WERI-Rb-1 (cell line): ENCODE data around the gene RPTOR.

Experiments
- DNase-seq: peaks from one replicate; pipeline ENCODE4 v3.0.0-alpha.2; 2020
- H3K27ac ChIP-seq: fragments of 250-450 bp; sonication (Bioruptor Pico); 2 replicates; pipeline ENCODE4 v1.5.1; 2020; ENCODE audit warnings: mild to moderate bottlenecking, moderate library complexity
- H3K27me3 ChIP-seq: fragments of 250-450 bp; sonication (Bioruptor Pico); 2 replicates; pipeline ENCODE4 v1.5.1; 2021; ENCODE audit warnings: mild to moderate bottlenecking, low read depth, moderate library complexity; ENCODE audit not compliant: insufficient read depth, severe bottlenecking
- H3K36me3 ChIP-seq: fragments of 250-450 bp; sonication (Bioruptor Pico); 2 replicates; pipeline ENCODE4 v1.5.1; 2020; ENCODE audit warnings: mild to moderate bottlenecking, moderate library complexity
- H3K4me3 ChIP-seq: 2 replicates; pipeline ENCODE4 v1.5.1; 2011; ENCODE audit warnings: low read depth, mild to moderate bottlenecking, control low read depth, low read length
- H3K9me3 ChIP-seq: fragments of 250-450 bp; sonication (Bioruptor Pico); 2 replicates; pipeline ENCODE4 v1.5.1; 2021; ENCODE audit warnings: mild to moderate bottlenecking, moderate library complexity; ENCODE audit not compliant: severe bottlenecking
- TF ChIP-seq, protein P1 (sequence below): IDR thresholded peaks from 2 replicates; pipeline ENCODE4 v1.5.1; 2011; ENCODE audit warnings: low read depth, mild to moderate bottlenecking, control low read depth, inconsistent platforms, low read length

RPTOR gene

DNA sequence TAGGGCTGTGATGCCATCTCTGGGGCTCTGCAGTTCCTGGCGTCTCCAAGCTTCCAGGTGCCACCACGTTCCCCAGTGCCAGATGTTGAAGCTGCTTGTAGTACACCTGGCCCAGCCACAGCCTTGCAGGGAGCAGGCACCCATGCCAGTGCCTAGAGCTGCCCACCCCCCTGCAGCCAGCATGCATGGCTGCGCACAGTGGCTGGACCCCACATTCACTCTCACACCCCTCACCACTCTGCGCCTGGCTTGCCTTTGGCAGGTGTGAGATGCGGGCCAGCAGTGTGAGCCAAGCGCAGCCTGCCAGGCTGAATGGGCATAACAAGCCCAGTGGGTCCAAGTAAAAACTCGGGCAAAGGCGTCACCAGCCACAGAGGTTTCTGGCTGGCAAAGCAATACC is 371.6 kb downstream of the RPTOR start:
- no peak for DNase-seq
- H3K36me3 ChIP-seq: peaks cover 64% of the 10 kb centered on the region
- H3K4me3 ChIP-seq: no peak overlapping the region
- no peak overlapping the region for H3K27ac ChIP-seq
- TF ChIP-seq, protein P1, sequence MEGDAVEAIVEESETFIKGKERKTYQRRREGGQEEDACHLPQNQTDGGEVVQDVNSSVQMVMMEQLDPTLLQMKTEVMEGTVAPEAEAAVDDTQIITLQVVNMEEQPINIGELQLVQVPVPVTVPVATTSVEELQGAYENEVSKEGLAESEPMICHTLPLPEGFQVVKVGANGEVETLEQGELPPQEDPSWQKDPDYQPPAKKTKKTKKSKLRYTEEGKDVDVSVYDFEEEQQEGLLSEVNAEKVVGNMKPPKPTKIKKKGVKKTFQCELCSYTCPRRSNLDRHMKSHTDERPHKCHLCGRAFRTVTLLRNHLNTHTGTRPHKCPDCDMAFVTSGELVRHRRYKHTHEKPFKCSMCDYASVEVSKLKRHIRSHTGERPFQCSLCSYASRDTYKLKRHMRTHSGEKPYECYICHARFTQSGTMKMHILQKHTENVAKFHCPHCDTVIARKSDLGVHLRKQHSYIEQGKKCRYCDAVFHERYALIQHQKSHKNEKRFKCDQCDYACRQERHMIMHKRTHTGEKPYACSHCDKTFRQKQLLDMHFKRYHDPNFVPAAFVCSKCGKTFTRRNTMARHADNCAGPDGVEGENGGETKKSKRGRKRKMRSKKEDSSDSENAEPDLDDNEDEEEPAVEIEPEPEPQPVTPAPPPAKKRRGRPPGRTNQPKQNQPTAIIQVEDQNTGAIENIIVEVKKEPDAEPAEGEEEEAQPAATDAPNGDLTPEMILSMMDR: no peak
- H3K9me3 ChIP-seq: peaks cover 15% of the 10 kb centered on the region
- H3K27me3 ChIP-seq: no peaks in the 10 kb centered on the region

DNA sequence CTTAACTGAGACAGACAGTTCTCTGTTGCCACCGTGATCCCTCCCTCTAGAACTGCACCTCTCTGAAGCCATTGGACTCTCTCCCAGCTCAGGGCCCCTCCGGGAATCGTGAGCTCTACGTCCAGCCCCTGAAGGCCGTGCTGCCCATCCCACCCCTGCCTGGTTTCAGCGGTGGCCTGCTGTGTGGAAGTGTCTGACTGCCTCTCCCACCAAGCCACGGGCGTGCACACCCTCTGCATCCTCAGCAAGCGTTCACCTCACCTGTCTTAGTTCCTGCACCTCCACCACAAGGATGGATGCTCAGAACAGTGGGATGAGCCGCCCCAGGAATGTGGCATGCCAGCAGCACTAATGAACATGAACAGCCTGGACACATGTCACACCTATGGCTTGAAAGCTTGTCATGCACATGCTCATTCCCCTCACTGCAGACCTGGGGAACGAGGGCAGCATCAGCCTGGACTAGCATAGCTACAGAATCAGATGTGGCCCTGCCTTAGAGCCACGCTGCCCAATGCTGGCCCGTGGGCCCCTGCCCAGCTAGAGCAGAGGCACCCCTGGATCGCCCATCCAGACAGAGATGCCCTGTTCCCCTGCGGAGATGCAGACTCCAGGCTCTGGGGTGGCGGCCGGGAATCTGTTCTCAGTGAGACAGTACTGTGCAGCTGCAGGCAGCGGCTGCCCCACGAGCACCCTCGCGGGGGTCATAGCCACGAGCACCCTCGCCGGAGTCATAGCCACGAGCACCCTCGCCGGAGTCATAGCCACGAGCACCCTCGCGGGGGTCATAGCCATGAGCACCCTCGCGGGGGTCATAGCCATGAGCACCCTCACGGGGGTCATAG is 373.3 kb downstream of the RPTOR start:
- Histone ChIP-seq H3K36me3 (peaks cover 67% of the 10 kb centered on the region), H3K9me3 (peaks cover 15% of the 10 kb centered on the region), H3K4me3 (no peak overlapping the region), H3K27me3 (no peaks in the 10 kb centered on the region), H3K27ac (no peak overlapping the region)
- TF ChIP-seq, protein P1: no peak
- DNase-seq: no peak

DNA sequence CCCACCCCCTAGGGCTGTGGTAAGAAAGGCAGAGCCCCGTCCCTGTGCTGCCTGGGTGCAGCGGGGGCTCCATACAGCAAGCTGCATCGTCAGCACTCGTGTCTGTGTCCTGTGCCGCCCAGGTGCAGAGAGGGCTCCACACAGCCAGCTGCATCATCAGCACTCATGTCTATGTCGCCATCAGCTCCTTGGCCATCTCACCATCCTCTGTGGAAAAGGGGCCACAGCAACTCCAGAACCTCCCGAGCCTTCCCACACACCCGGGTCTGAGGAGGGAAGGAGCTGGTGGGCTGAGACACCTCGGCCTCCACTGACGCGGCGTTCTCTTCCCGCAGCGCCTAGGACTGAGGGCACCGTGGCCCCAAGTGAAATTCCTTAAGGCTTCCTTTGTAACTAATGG is 374.1 kb downstream of the RPTOR start:
- H3K36me3 ChIP-seq: peaks cover 68% of the 10 kb centered on the region
- TF ChIP-seq, protein P1: no peak
- H3K4me3 ChIP-seq: no peak overlapping the region
- no peak for DNase-seq
- no peak overlapping the region for H3K27ac ChIP-seq
- no peaks in the 10 kb centered on the region for H3K27me3 ChIP-seq
- H3K9me3 ChIP-seq: peaks cover 12% of the 10 kb centered on the region

DNA sequence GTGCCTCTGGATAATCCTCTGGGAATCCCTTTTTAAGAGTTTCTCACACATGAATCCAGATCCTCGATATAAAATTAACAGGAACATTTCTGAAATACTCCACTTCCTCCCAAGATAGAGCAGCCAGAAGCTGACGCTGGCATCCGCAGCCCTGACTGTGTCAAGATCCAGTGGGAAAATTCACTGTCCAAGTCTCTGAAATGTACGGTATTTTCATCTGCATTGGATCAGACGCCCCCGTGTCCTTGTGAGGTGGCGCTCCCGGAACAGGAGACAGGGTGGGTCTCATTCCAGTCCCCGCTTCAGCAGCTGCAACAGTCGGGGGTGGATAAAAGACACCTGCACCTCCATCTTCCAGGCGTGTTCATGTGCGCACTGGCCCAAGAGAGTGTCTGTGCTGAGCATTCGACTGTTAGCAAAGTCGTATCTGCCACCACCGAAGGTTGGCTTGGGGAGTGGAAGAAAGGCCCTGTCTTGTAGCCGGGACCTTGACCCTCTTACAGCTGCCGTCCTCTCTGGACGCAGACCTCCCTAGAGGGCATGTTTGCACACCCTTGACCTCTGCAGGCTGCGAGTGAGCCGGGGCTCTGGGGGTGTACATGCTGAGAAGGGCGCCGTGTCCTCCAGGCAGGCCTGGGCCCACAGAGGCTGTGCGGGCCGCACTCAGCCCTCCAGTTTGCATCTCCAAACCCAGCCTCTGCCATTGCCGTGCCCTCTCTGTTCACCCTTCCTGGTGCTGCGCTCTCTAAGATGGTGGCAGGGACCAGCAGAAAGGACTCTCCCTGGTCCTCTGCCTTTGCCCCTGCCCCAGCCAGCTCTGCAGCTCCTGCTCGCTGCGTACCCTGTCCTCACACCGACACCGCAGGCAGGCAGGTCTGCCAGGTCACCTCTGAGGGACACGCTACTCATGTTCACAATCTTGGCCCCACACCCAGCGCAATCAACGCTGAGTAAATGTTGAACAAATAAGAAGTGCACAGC is 375.0 kb downstream of the RPTOR start:
- peaks cover 68% of the 10 kb centered on the region for H3K36me3 ChIP-seq
- H3K4me3 ChIP-seq: no peak overlapping the region
- no peaks in the 10 kb centered on the region for H3K27me3 ChIP-seq
- no peak overlapping the region; the same call in 1 of the 2 replicates for H3K27ac ChIP-seq
- peaks cover 3% of the 10 kb centered on the region for H3K9me3 ChIP-seq
- DNase-seq: peak; percentile 11
- TF ChIP-seq, protein P1: no peak

DNA sequence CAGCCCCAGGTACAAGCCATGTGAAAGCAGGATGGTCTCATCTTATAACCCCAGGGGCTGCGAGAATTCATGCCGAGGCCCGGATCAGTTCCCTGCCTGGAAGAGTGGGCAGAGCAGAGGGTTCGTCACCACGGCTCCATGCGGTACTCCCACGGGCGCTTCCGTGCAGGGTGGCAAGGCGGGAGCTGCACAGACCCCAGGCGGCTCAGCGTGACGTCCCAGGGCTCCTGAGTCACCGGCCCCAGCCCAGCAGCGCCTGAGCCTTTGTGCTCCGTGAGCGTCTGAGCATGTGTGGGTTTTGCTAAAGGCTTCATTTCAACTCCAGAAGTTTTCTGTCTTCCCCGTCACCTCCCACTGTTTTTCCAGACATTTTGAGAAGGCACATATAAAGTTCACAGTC is 375.8 kb downstream of the RPTOR start:
- no peaks in the 10 kb centered on the region for H3K27me3 ChIP-seq
- H3K9me3 ChIP-seq: no peaks in the 10 kb centered on the region
- no peak for DNase-seq
- no peak overlapping the region for H3K4me3 ChIP-seq
- no peak overlapping the region for H3K27ac ChIP-seq
- TF ChIP-seq, protein P1: no peak
- peaks cover 73% of the 10 kb centered on the region for H3K36me3 ChIP-seq
